H9 (cell line): ENCODE data around the gene WDR6. TPM values are rescaled to one million over a fixed set of nuclear protein-coding genes. Genes with fewer than 3 reads are reported as not detected.
A peak's percentile ranks its signal among the peaks of the same experiment; 100 is the strongest.

Experiments
- DNase-seq: peaks from one replicate; pipeline ENCODE4 v3.0.0-alpha.2; 2017
- H2AFZ ChIP-seq: one replicate; pipeline ENCODE4 v1.6.1; 2013; ENCODE audit warnings: mild to moderate bottlenecking, low read length, control low read depth, moderate library complexity
- H2AK5ac ChIP-seq: 2 replicates; pipeline ENCODE4 v1.6.1; 2013; ENCODE audit warnings: low read length, control low read depth, mixed read lengths; ENCODE audit not compliant: insufficient read length
- H2BK120ac ChIP-seq: one replicate; pipeline ENCODE4 v1.6.1; 2013; ENCODE audit warnings: low read depth, mild to moderate bottlenecking, low read length, control low read depth, inconsistent platforms; ENCODE audit not compliant: poor library complexity, severe bottlenecking
- H2BK12ac ChIP-seq: 2 replicates; pipeline ENCODE4 v1.6.1; 2013; ENCODE audit warnings: low read length, control low read depth, mixed read lengths, low read depth; ENCODE audit not compliant: insufficient read length
- H2BK15ac ChIP-seq: 2 replicates; pipeline ENCODE4 v1.6.1; 2013; ENCODE audit warnings: low read depth, low read length, control low read depth
- H2BK20ac ChIP-seq: one replicate; pipeline ENCODE4 v1.6.1; 2013; ENCODE audit warnings: low read depth, mild to moderate bottlenecking, low read length, control low read depth, inconsistent platforms; ENCODE audit not compliant: poor library complexity, severe bottlenecking
- H2BK5ac ChIP-seq: 2 replicates; pipeline ENCODE4 v1.6.1; 2013; ENCODE audit warnings: low read length, control low read depth, mixed read lengths; ENCODE audit not compliant: insufficient read length
- H3K14ac ChIP-seq: 2 replicates; pipeline ENCODE4 v1.6.1; 2013; ENCODE audit warnings: low read length, control low read depth; ENCODE audit not compliant: insufficient read depth
- H3K18ac ChIP-seq: 2 replicates; pipeline ENCODE4 v1.6.1; 2013; ENCODE audit warnings: low read depth, mild to moderate bottlenecking, mixed read lengths, low read length, control low read depth; ENCODE audit not compliant: insufficient read length
- H3K23ac ChIP-seq: 2 replicates; pipeline ENCODE4 v1.6.1; 2013; ENCODE audit warnings: low read length, control low read depth, mixed read lengths, low read depth; ENCODE audit not compliant: insufficient read length
- H3K23me2 ChIP-seq: 2 replicates; pipeline ENCODE4 v1.6.1; 2013; ENCODE audit warnings: low read depth, mild to moderate bottlenecking, mixed read lengths, low read length, control low read depth; ENCODE audit not compliant: insufficient read length, poor library complexity, severe bottlenecking
- H3K27ac ChIP-seq: 2 replicates; pipeline ENCODE4 v1.5.1; 2013; ENCODE audit warnings: low read length, control low read depth, mixed read lengths, low read depth; ENCODE audit not compliant: insufficient read length
- H3K27me3 ChIP-seq: 2 replicates; pipeline ENCODE4 v1.6.1; 2013; ENCODE audit warnings: low read length, control low read depth, inconsistent platforms; ENCODE audit not compliant: insufficient read depth
- H3K4ac ChIP-seq: 2 replicates; pipeline ENCODE4 v1.6.1; 2013; ENCODE audit warnings: low read depth, mild to moderate bottlenecking, control low read depth, inconsistent platforms, low read length, moderate library complexity
- H3K4me1 ChIP-seq: 2 replicates; pipeline ENCODE4 v1.6.1; 2013; ENCODE audit warnings: low read length, control low read depth, inconsistent platforms; ENCODE audit not compliant: insufficient read depth
- H3K4me2 ChIP-seq: 2 replicates; pipeline ENCODE4 v1.6.1; 2013; ENCODE audit warnings: low read length, control low read depth, mixed read lengths; ENCODE audit not compliant: insufficient read length, insufficient read depth
- H3K56ac ChIP-seq: 2 replicates; pipeline ENCODE4 v1.6.1; 2013; ENCODE audit warnings: low read depth, mild to moderate bottlenecking, mixed read lengths, low read length, control low read depth; ENCODE audit not compliant: insufficient read length
- H3K79me1 ChIP-seq: 2 replicates; pipeline ENCODE4 v1.6.1; 2013; ENCODE audit warnings: low read depth, mild to moderate bottlenecking, moderate library complexity, low read length, control low read depth, inconsistent platforms; ENCODE audit not compliant: insufficient read depth, poor library complexity, severe bottlenecking
- H3K79me2 ChIP-seq: 2 replicates; pipeline ENCODE4 v1.6.1; 2013; ENCODE audit warnings: low read length, control low read depth, inconsistent platforms; ENCODE audit not compliant: insufficient read depth
- H3K9ac ChIP-seq: 2 replicates; pipeline ENCODE4 v1.6.1; 2013; ENCODE audit warnings: low read length, control low read depth, mixed read lengths; ENCODE audit not compliant: insufficient read length; ENCODE audit errors: extremely low read depth
- H3K9me3 ChIP-seq: one replicate; pipeline ENCODE4 v1.6.1; 2013; ENCODE audit warnings: low read depth, low read length, inconsistent platforms; ENCODE audit not compliant: control insufficient read depth
- H3T11ph ChIP-seq: one replicate; pipeline ENCODE4 v1.6.1; 2013; ENCODE audit warnings: mild to moderate bottlenecking, low read length, control low read depth, inconsistent platforms
- H4K20me1 ChIP-seq: one replicate; pipeline ENCODE4 v1.6.1; 2013; ENCODE audit not compliant: control insufficient read depth, insufficient read length, insufficient read depth
- H4K5ac ChIP-seq: 2 replicates; pipeline ENCODE4 v1.6.1; 2013; ENCODE audit warnings: low read depth, mild to moderate bottlenecking, mixed read lengths, low read length, control low read depth; ENCODE audit not compliant: insufficient read length
- H4K8ac ChIP-seq: replicated peaks from 2 replicates; pipeline ENCODE4 v1.6.1; 2013; ENCODE audit warnings: low read length, control low read depth, mixed read lengths, low read depth; ENCODE audit not compliant: insufficient read length
- H4K91ac ChIP-seq: 2 replicates; pipeline ENCODE4 v1.6.1; 2013; ENCODE audit warnings: low read depth, mild to moderate bottlenecking, moderate library complexity, mixed read lengths, low read length, control low read depth; ENCODE audit not compliant: insufficient read length
- H3K27ac Mint-ChIP-seq, 3 experiments: 2 replicates in 2 of 3; 3 replicates in 1 of 3; pipeline ENCODE4 v1.8.0; 2020 to 2021; ENCODE audit warnings: mixed read lengths in 3 of 3, mild to moderate bottlenecking in 1 of 3, moderate library complexity in 1 of 3
- H3K27me3 Mint-ChIP-seq: 2 replicates; pipeline ENCODE4 v1.8.0; 2021; ENCODE audit warnings: low read depth, mild to moderate bottlenecking, moderate library complexity, mixed read lengths
- H3K36me3 Mint-ChIP-seq, 3 experiments: 2 replicates in 2 of 3; 3 replicates in 1 of 3; pipeline ENCODE4 v1.8.0; 2020 to 2021; ENCODE audit warnings: low read depth in 3 of 3, mixed read lengths in 3 of 3; ENCODE audit not compliant: insufficient read depth in 1 of 3
- H3K4me1 Mint-ChIP-seq, 2 experiments: 2 replicates each; pipeline ENCODE4 v1.8.0; 2020; ENCODE audit warnings: mixed read lengths in 2 of 2
- H3K4me3 Mint-ChIP-seq, 2 experiments: 2 replicates in 1 of 2; 3 replicates in 1 of 2; pipeline ENCODE4 v1.8.0; 2020 to 2021; ENCODE audit warnings: mild to moderate bottlenecking in 2 of 2, mixed read lengths in 2 of 2, moderate library complexity in 1 of 2
- H3K9me3 Mint-ChIP-seq, 2 experiments: 2 replicates in 1 of 2; 3 replicates in 1 of 2; pipeline ENCODE4 v1.8.0; 2020; ENCODE audit warnings: mild to moderate bottlenecking in 2 of 2, mixed read lengths in 2 of 2, moderate library complexity in 1 of 2
- WGBS: extraction: QIAGEN DNeasy Blood & Tissue Kit; methylation state at CpG from one replicate; pipeline ENCODE4 v1.1.7; 2013; ENCODE audit warnings: missing lambda C conversion rate, low lambda C conversion rate, mixed read lengths; ENCODE audit not compliant: insufficient read length; ENCODE audit errors: extremely low coverage; 5-methylcytosine and 5-hydroxymethylcytosine counted together
- total RNA-seq: library from RNA; stranded (reverse); gene quantifications from 2 replicates; pipeline ENCODE4 v1.2.1, GENCODE V29; 2021
- TF ChIP-seq, protein P1 (sequence below): fragments of 200-600 bp; sonication (generic); conservative IDR thresholded peaks from 3 replicates; pipeline ENCODE4 v1.8.0; 2021; ENCODE audit warnings: antibody characterized with exemption, mild to moderate bottlenecking

Gene WDR6
- total RNA-seq, 1 experiment from 2014 or later: 298 TPM

DNA sequence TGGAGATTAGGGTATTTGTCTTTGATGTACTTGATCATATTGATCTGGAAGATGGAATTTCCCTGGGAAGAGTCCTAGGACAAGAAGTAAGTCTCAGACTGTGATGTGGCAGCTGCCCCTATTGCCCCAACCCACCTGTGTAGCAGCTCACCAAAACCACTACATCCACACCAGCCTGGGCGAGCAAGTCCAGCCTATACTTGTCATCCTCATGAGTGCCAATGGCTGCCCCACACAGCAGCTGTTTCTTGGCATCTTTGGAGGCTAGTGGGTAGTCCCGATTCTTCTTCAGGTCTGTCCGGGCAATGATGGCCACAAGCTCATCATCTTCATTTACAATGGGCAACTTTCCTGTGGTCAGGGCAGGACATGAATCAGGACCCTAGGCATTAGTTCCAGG, 19.3 kb downstream of the WDR6 start:
- no peak overlapping the region for H4K91ac ChIP-seq
- H3K79me1 ChIP-seq: no peaks in the 10 kb centered on the region
- peaks cover 7% of the 10 kb centered on the region for H4K20me1 ChIP-seq
- no peak overlapping the region for H3K18ac ChIP-seq
- no peak overlapping the region for H3K4me2 ChIP-seq
- H3K23me2 ChIP-seq: peaks cover 9% of the 10 kb centered on the region
- Mint-ChIP-seq H3K36me3 (peaks cover 59 to 85% (median 66%) of the 10 kb centered on the region in 3 experiments), H3K9me3 (no peaks in the 10 kb centered on the region), H3K27me3 (no peaks in the 10 kb centered on the region; the same call in none of the 2 replicates), H3K27ac (peak overlapping the region; percentile 44 to 70 (median 53); a peak in 4 of 7 replicates), H3K4me1 (peaks cover 20 to 30% of the 10 kb centered on the region in 2 experiments), H3K4me3 (peak overlapping the region in 1 of 2 experiments; percentile 35; a peak in 1 of 5 replicates)
- H2BK12ac ChIP-seq: no peak overlapping the region
- no peak overlapping the region for H3K4ac ChIP-seq
- TF ChIP-seq, protein P1, sequence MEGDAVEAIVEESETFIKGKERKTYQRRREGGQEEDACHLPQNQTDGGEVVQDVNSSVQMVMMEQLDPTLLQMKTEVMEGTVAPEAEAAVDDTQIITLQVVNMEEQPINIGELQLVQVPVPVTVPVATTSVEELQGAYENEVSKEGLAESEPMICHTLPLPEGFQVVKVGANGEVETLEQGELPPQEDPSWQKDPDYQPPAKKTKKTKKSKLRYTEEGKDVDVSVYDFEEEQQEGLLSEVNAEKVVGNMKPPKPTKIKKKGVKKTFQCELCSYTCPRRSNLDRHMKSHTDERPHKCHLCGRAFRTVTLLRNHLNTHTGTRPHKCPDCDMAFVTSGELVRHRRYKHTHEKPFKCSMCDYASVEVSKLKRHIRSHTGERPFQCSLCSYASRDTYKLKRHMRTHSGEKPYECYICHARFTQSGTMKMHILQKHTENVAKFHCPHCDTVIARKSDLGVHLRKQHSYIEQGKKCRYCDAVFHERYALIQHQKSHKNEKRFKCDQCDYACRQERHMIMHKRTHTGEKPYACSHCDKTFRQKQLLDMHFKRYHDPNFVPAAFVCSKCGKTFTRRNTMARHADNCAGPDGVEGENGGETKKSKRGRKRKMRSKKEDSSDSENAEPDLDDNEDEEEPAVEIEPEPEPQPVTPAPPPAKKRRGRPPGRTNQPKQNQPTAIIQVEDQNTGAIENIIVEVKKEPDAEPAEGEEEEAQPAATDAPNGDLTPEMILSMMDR: no peak
- no peak for DNase-seq
- H2AFZ ChIP-seq: no peak overlapping the region
- no peaks in the 10 kb centered on the region for H3K9me3 ChIP-seq
- no peak overlapping the region for H3K56ac ChIP-seq
- no peak overlapping the region for H3T11ph ChIP-seq
- no peak overlapping the region for H3K14ac ChIP-seq
- H4K5ac ChIP-seq: no peak overlapping the region
- WGBS: no CpG with 5 or more reads among the region's 3 CpGs
- H3K9ac ChIP-seq: no peak overlapping the region
- H3K27me3 ChIP-seq: no peaks in the 10 kb centered on the region
- H4K8ac ChIP-seq: no peak overlapping the region
- H2BK20ac ChIP-seq: no peak overlapping the region
- no peak overlapping the region for H3K23ac ChIP-seq
- no peaks in the 10 kb centered on the region for H3K79me2 ChIP-seq
- H2AK5ac ChIP-seq: no peak overlapping the region
- no peak overlapping the region for H2BK15ac ChIP-seq
- H2BK120ac ChIP-seq: no peak overlapping the region
- no peaks in the 10 kb centered on the region for H3K4me1 ChIP-seq
- no peak overlapping the region for H3K27ac ChIP-seq
- H2BK5ac ChIP-seq: no peak overlapping the region
